H9 (cell line): ENCODE data around the gene SLC7A4. TPM values are rescaled to one million over a fixed set of nuclear protein-coding genes. Genes with fewer than 3 reads are reported as not detected.

Experiments
- DNase-seq: peaks from one replicate; pipeline ENCODE4 v3.0.0-alpha.2; 2017
- H2AFZ ChIP-seq: one replicate; pipeline ENCODE4 v1.6.1; 2013; ENCODE audit warnings: mild to moderate bottlenecking, low read length, control low read depth, moderate library complexity
- H2AK5ac ChIP-seq: 2 replicates; pipeline ENCODE4 v1.6.1; 2013; ENCODE audit warnings: low read length, control low read depth, mixed read lengths; ENCODE audit not compliant: insufficient read length
- H2BK120ac ChIP-seq: one replicate; pipeline ENCODE4 v1.6.1; 2013; ENCODE audit warnings: low read depth, mild to moderate bottlenecking, low read length, control low read depth, inconsistent platforms; ENCODE audit not compliant: poor library complexity, severe bottlenecking
- H2BK12ac ChIP-seq: 2 replicates; pipeline ENCODE4 v1.6.1; 2013; ENCODE audit warnings: low read length, control low read depth, mixed read lengths, low read depth; ENCODE audit not compliant: insufficient read length
- H2BK15ac ChIP-seq: 2 replicates; pipeline ENCODE4 v1.6.1; 2013; ENCODE audit warnings: low read depth, low read length, control low read depth
- H2BK20ac ChIP-seq: one replicate; pipeline ENCODE4 v1.6.1; 2013; ENCODE audit warnings: low read depth, mild to moderate bottlenecking, low read length, control low read depth, inconsistent platforms; ENCODE audit not compliant: poor library complexity, severe bottlenecking
- H2BK5ac ChIP-seq: 2 replicates; pipeline ENCODE4 v1.6.1; 2013; ENCODE audit warnings: low read length, control low read depth, mixed read lengths; ENCODE audit not compliant: insufficient read length
- H3K14ac ChIP-seq: 2 replicates; pipeline ENCODE4 v1.6.1; 2013; ENCODE audit warnings: low read length, control low read depth; ENCODE audit not compliant: insufficient read depth
- H3K18ac ChIP-seq: 2 replicates; pipeline ENCODE4 v1.6.1; 2013; ENCODE audit warnings: low read depth, mild to moderate bottlenecking, mixed read lengths, low read length, control low read depth; ENCODE audit not compliant: insufficient read length
- H3K23ac ChIP-seq: 2 replicates; pipeline ENCODE4 v1.6.1; 2013; ENCODE audit warnings: low read length, control low read depth, mixed read lengths, low read depth; ENCODE audit not compliant: insufficient read length
- H3K23me2 ChIP-seq: 2 replicates; pipeline ENCODE4 v1.6.1; 2013; ENCODE audit warnings: low read depth, mild to moderate bottlenecking, mixed read lengths, low read length, control low read depth; ENCODE audit not compliant: insufficient read length, poor library complexity, severe bottlenecking
- H3K27ac ChIP-seq: 2 replicates; pipeline ENCODE4 v1.5.1; 2013; ENCODE audit warnings: low read length, control low read depth, mixed read lengths, low read depth; ENCODE audit not compliant: insufficient read length
- H3K27me3 ChIP-seq: 2 replicates; pipeline ENCODE4 v1.6.1; 2013; ENCODE audit warnings: low read length, control low read depth, inconsistent platforms; ENCODE audit not compliant: insufficient read depth
- H3K4ac ChIP-seq: 2 replicates; pipeline ENCODE4 v1.6.1; 2013; ENCODE audit warnings: low read depth, mild to moderate bottlenecking, control low read depth, inconsistent platforms, low read length, moderate library complexity
- H3K4me1 ChIP-seq: 2 replicates; pipeline ENCODE4 v1.6.1; 2013; ENCODE audit warnings: low read length, control low read depth, inconsistent platforms; ENCODE audit not compliant: insufficient read depth
- H3K4me2 ChIP-seq: 2 replicates; pipeline ENCODE4 v1.6.1; 2013; ENCODE audit warnings: low read length, control low read depth, mixed read lengths; ENCODE audit not compliant: insufficient read length, insufficient read depth
- H3K56ac ChIP-seq: 2 replicates; pipeline ENCODE4 v1.6.1; 2013; ENCODE audit warnings: low read depth, mild to moderate bottlenecking, mixed read lengths, low read length, control low read depth; ENCODE audit not compliant: insufficient read length
- H3K79me1 ChIP-seq: 2 replicates; pipeline ENCODE4 v1.6.1; 2013; ENCODE audit warnings: low read depth, mild to moderate bottlenecking, moderate library complexity, low read length, control low read depth, inconsistent platforms; ENCODE audit not compliant: insufficient read depth, poor library complexity, severe bottlenecking
- H3K79me2 ChIP-seq: 2 replicates; pipeline ENCODE4 v1.6.1; 2013; ENCODE audit warnings: low read length, control low read depth, inconsistent platforms; ENCODE audit not compliant: insufficient read depth
- H3K9ac ChIP-seq: 2 replicates; pipeline ENCODE4 v1.6.1; 2013; ENCODE audit warnings: low read length, control low read depth, mixed read lengths; ENCODE audit not compliant: insufficient read length; ENCODE audit errors: extremely low read depth
- H3K9me3 ChIP-seq: one replicate; pipeline ENCODE4 v1.6.1; 2013; ENCODE audit warnings: low read depth, low read length, inconsistent platforms; ENCODE audit not compliant: control insufficient read depth
- H3T11ph ChIP-seq: one replicate; pipeline ENCODE4 v1.6.1; 2013; ENCODE audit warnings: mild to moderate bottlenecking, low read length, control low read depth, inconsistent platforms
- H4K20me1 ChIP-seq: one replicate; pipeline ENCODE4 v1.6.1; 2013; ENCODE audit not compliant: control insufficient read depth, insufficient read length, insufficient read depth
- H4K5ac ChIP-seq: 2 replicates; pipeline ENCODE4 v1.6.1; 2013; ENCODE audit warnings: low read depth, mild to moderate bottlenecking, mixed read lengths, low read length, control low read depth; ENCODE audit not compliant: insufficient read length
- H4K8ac ChIP-seq: replicated peaks from 2 replicates; pipeline ENCODE4 v1.6.1; 2013; ENCODE audit warnings: low read length, control low read depth, mixed read lengths, low read depth; ENCODE audit not compliant: insufficient read length
- H4K91ac ChIP-seq: 2 replicates; pipeline ENCODE4 v1.6.1; 2013; ENCODE audit warnings: low read depth, mild to moderate bottlenecking, moderate library complexity, mixed read lengths, low read length, control low read depth; ENCODE audit not compliant: insufficient read length
- H3K27ac Mint-ChIP-seq, 3 experiments: 2 replicates in 2 of 3; 3 replicates in 1 of 3; pipeline ENCODE4 v1.8.0; 2020 to 2021; ENCODE audit warnings: mixed read lengths in 3 of 3, mild to moderate bottlenecking in 1 of 3, moderate library complexity in 1 of 3
- H3K27me3 Mint-ChIP-seq: 2 replicates; pipeline ENCODE4 v1.8.0; 2021; ENCODE audit warnings: low read depth, mild to moderate bottlenecking, moderate library complexity, mixed read lengths
- H3K36me3 Mint-ChIP-seq, 3 experiments: 2 replicates in 2 of 3; 3 replicates in 1 of 3; pipeline ENCODE4 v1.8.0; 2020 to 2021; ENCODE audit warnings: low read depth in 3 of 3, mixed read lengths in 3 of 3; ENCODE audit not compliant: insufficient read depth in 1 of 3
- H3K4me1 Mint-ChIP-seq, 2 experiments: 2 replicates each; pipeline ENCODE4 v1.8.0; 2020; ENCODE audit warnings: mixed read lengths in 2 of 2
- H3K4me3 Mint-ChIP-seq, 2 experiments: 2 replicates in 1 of 2; 3 replicates in 1 of 2; pipeline ENCODE4 v1.8.0; 2020 to 2021; ENCODE audit warnings: mild to moderate bottlenecking in 2 of 2, mixed read lengths in 2 of 2, moderate library complexity in 1 of 2
- H3K9me3 Mint-ChIP-seq, 2 experiments: 2 replicates in 1 of 2; 3 replicates in 1 of 2; pipeline ENCODE4 v1.8.0; 2020; ENCODE audit warnings: mild to moderate bottlenecking in 2 of 2, mixed read lengths in 2 of 2, moderate library complexity in 1 of 2
- CTCF ChIP-seq: fragments of 200-600 bp; sonication (generic); conservative IDR thresholded peaks from 3 replicates; pipeline ENCODE4 v1.8.0; 2021; ENCODE audit warnings: antibody characterized with exemption, mild to moderate bottlenecking
- WGBS: extraction: QIAGEN DNeasy Blood & Tissue Kit; methylation state at CpG from one replicate; pipeline ENCODE4 v1.1.7; 2013; ENCODE audit warnings: missing lambda C conversion rate, low lambda C conversion rate, mixed read lengths; ENCODE audit not compliant: insufficient read length; ENCODE audit errors: extremely low coverage; 5-methylcytosine and 5-hydroxymethylcytosine counted together
- total RNA-seq: library from RNA; stranded (reverse); gene quantifications from 2 replicates; pipeline ENCODE4 v1.2.1, GENCODE V29; 2021

SLC7A4 gene
- total RNA-seq, 1 experiment from 2014 or later, result 0.09 TPM

- no peak overlapping the region for H2BK120ac ChIP-seq
- no peaks in the 10 kb centered on the region for H3K9me3 ChIP-seq
- no peak overlapping the region for H3K18ac ChIP-seq
- no peaks in the 10 kb centered on the region for H3K23me2 ChIP-seq
- H3K4me1 ChIP-seq, result no peaks in the 10 kb centered on the region
- H3K56ac ChIP-seq, result no peak overlapping the region
- H4K20me1 ChIP-seq, result no peaks in the 10 kb centered on the region
- no peak for DNase-seq
- H2AK5ac ChIP-seq, result no peak overlapping the region
- Mint-ChIP-seq H3K27ac (no peak overlapping the region), H3K36me3 (peaks cover 0 to 42% (median 24%) of the 10 kb centered on the region in 3 experiments), H3K9me3 (no peaks in the 10 kb centered on the region; a peak in 1 of 5 replicates), H3K27me3 (no peaks in the 10 kb centered on the region), H3K4me1 (0 out of 4 replicates have a peak, but pooled peaks cover 0 to 2% of the 10 kb centered on the region in 2 experiments), H3K4me3 (no peak overlapping the region)
- H4K91ac ChIP-seq, result no peak overlapping the region
- H3K27ac ChIP-seq, result no peak overlapping the region
- H3K4me2 ChIP-seq, result no peak overlapping the region
- H3K79me1 ChIP-seq, result no peaks in the 10 kb centered on the region
- H3K27me3 ChIP-seq, result no peaks in the 10 kb centered on the region
- H3T11ph ChIP-seq, result no peak overlapping the region
- no CpG with 5 or more reads among the region's 16 CpGs for WGBS
- TF ChIP-seq CTCF, result peak; percentile 11; the same call in 1 of the 3 replicates
- no peak overlapping the region for H4K5ac ChIP-seq
- H2BK20ac ChIP-seq, result no peak overlapping the region
- no peak overlapping the region for H3K14ac ChIP-seq
- no peak overlapping the region for H3K4ac ChIP-seq
- H3K9ac ChIP-seq, result no peak overlapping the region
- H2BK15ac ChIP-seq, result no peak overlapping the region
- H3K23ac ChIP-seq, result no peak overlapping the region
- H3K79me2 ChIP-seq, result no peaks in the 10 kb centered on the region
- H4K8ac ChIP-seq, result no peak overlapping the region
- H2BK12ac ChIP-seq, result no peak overlapping the region
- no peak overlapping the region for H2BK5ac ChIP-seq
- H2AFZ ChIP-seq, result no peak overlapping the region
Observed at GRCh38 chr22:20988573-20989322, 43.6 kb downstream of the SLC7A4 start.
